ENCODE data around the gene TUT1. TPM values are rescaled to one million over a fixed set of nuclear protein-coding genes. Genes with fewer than 3 reads are reported as not detected.
"Not testable (repeated sequence)": the region's sequence is repeated elsewhere in the genome, so short reads cannot be mapped to it uniquely, and the experiment has no call there.

TUT1 gene
- total RNA-seq, 4 donors from 2014 or later, result 13.7 to 20.0 (median 16.1) TPM

DNA sequence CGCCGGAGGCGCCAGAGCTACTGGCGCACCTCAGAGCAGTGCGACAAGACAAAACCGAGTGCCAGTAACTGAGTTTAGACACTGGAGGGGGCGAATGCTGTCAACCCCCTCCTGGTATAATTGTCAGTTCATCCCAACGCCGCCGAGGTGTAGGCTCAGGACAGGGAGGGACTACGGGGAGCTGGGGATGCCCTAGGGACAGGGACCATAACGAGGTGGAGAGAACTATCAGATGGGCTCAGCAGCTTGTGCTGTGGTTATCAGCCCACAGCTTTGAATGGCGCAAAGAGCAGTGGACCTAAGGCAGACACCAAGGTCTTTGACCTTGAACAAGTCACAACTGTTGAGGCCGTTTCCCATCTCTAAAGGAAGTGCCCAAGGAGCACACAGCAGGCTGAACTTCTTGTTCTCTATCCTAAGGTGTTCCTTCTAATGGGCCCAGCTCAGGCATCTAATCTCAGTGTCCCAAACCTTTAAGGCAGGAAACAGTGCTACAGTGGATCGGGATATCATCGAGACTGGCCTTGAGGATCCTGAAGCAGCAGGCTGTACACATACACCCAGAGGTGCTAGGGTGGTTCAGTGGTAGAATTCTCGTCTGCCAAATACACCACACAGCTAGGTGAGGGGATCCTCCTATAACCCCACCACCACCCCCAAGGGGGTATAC lies 958 bp upstream of the TUT1 start:
- H3K27ac ChIP-seq, result peak overlapping the region; percentile 79 to 91 (median 84)
- intact Hi-C loops (cut with DNase I), result no loop called here
- WGBS, 2 donors, result 19 to 32% methylated on average over 10 to 16 of the region's 17 CpGs
- no peaks in the 10 kb centered on the region for H3K9me3 ChIP-seq
- DNase-seq, result no peak
- TF ChIP-seq, protein P1, sequence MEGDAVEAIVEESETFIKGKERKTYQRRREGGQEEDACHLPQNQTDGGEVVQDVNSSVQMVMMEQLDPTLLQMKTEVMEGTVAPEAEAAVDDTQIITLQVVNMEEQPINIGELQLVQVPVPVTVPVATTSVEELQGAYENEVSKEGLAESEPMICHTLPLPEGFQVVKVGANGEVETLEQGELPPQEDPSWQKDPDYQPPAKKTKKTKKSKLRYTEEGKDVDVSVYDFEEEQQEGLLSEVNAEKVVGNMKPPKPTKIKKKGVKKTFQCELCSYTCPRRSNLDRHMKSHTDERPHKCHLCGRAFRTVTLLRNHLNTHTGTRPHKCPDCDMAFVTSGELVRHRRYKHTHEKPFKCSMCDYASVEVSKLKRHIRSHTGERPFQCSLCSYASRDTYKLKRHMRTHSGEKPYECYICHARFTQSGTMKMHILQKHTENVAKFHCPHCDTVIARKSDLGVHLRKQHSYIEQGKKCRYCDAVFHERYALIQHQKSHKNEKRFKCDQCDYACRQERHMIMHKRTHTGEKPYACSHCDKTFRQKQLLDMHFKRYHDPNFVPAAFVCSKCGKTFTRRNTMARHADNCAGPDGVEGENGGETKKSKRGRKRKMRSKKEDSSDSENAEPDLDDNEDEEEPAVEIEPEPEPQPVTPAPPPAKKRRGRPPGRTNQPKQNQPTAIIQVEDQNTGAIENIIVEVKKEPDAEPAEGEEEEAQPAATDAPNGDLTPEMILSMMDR (IDR thresholded peaks at IDR 0.05), result no peak
- no peaks in the 10 kb centered on the region for H3K27me3 ChIP-seq
- H3K36me3 ChIP-seq, result peaks cover 35 to 40% of the 10 kb centered on the region in 2 donors
- peaks cover 15 to 34% of the 10 kb centered on the region in 2 donors for H3K4me1 ChIP-seq
- peak overlapping the region in 2 of 3 donors; percentile 20 to 24 for H3K4me3 ChIP-seq (replicated peaks in 1 of 3)

GRCh38 chr11:62588966-62589637 lies 2.2 kb downstream of the TUT1 start:
- DNase-seq, result peak; percentile 53 to 59
- H3K9me3 ChIP-seq, result no peaks in the 10 kb centered on the region
- WGBS, 2 donors, result 47% methylated on average over 18 of the region's 18 CpGs
- peaks cover 16 to 19% of the 10 kb centered on the region in 2 donors for H3K36me3 ChIP-seq
- TF ChIP-seq POLR2A (IDR thresholded peaks at IDR 0.05), result no peak
- TF ChIP-seq, protein P1 (IDR thresholded peaks at IDR 0.05), result peak in 3 of 6 experiments; percentile 8 to 39 (median 36)
- no peaks in the 10 kb centered on the region for H3K27me3 ChIP-seq
- H3K4me1 ChIP-seq, result peaks cover 15 to 34% of the 10 kb centered on the region in 2 donors
- peak overlapping the region; percentile 35 to 64 (median 63) for H3K27ac ChIP-seq
- intact Hi-C loops (cut with DNase I), result no loop called here
- H3K4me3 ChIP-seq (replicated peaks in 1 of 3), result no peak overlapping the region

GRCh38 chr11:62585356-62585755 lies 6.0 kb downstream of the TUT1 start:
- Histone ChIP-seq H3K4me1 (peaks cover 7 to 20% of the 10 kb centered on the region in 2 donors), H3K36me3 (peaks cover 20 to 27% of the 10 kb centered on the region in 2 donors)
- 93 to 98% methylated on average over 7 of the region's 7 CpGs for WGBS, 2 donors
- H3K27ac ChIP-seq; H3K4me3 ChIP-seq (replicated peaks in 1 of 3); H3K27me3 ChIP-seq; DNase-seq; intact Hi-C loops (cut with DNase I); H3K9me3 ChIP-seq: not testable (repeated sequence)

DNA sequence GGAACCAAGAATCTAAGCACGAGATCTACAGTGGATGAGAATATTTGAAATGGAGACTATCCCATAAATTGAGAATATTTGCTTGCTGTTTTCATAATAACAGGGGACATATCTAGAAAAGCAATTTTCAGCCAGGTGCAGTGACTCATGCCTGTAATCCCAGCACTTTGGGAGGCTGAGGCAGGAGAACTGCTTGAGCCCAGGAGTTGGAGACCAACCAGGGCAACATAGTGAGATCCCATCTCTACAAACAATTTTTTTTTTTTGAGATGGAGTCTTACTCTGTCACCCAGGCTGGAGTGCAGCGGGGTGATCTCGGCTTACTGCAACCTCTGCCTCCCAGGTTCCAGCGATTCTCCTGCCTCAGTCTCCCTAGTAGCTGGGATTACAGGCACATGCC lies 9.6 kb downstream of the TUT1 start:
- peaks cover 28 to 36% of the 10 kb centered on the region in 2 donors for H3K36me3 ChIP-seq
- H3K4me3 ChIP-seq (replicated peaks in 1 of 3); H3K27ac ChIP-seq; H3K4me1 ChIP-seq; H3K9me3 ChIP-seq; H3K27me3 ChIP-seq; intact Hi-C loops (cut with DNase I); DNase-seq: not testable (repeated sequence)
- WGBS, 2 donors, result 93 to 96% methylated on average over 4 of the region's 4 CpGs

DNA sequence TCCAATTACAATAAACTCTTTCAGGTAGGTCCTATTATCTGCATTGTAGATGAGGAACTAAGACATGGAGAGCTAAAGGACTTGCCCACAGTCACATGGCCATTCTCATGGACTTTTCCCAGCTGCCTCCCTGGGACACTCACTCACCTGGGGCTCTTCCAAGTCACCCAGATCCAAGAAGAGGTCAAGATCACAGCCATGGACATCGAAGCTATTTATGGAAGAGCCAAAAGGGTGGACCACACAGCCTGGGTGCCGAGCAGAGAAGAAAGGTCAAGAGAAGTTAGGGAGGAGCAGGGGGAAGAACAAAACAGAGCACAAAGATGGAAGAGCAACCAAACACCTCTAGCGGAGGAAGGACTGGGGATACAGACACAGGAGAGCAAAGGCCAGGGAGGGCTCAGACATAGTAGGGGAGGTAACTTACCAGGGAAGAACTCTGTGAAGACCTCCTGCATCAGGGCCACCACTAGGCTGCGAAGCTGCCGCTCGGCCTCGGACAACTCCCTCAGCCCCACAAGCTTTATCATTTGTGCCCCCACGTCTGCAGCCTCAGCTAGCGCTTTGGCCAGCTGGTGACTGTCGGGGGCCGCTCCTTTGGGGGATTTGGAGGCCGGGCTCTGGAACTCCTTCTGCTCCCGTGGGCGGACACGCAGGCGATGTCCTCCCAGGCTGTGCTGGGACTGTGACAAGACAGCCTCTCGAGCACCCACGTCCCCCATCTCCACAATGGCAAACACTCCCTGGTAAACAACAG lies 10.2 kb downstream of the TUT1 start:
- no peak for DNase-seq
- no peak overlapping the region for H3K4me3 ChIP-seq (replicated peaks in 1 of 3)
- no peak overlapping the region for H3K27ac ChIP-seq
- peaks cover 27 to 37% of the 10 kb centered on the region in 2 donors for H3K36me3 ChIP-seq
- H3K9me3 ChIP-seq, result no peaks in the 10 kb centered on the region
- no peak for TF ChIP-seq POLR2A (IDR thresholded peaks at IDR 0.05)
- TF ChIP-seq, protein P1 (IDR thresholded peaks at IDR 0.05), result no peak
- intact Hi-C loops (cut with DNase I), result no loop called here
- no peaks in the 10 kb centered on the region for H3K27me3 ChIP-seq
- WGBS, 2 donors, result 94% methylated on average over 16 to 18 of the region's 18 CpGs
- H3K4me1 ChIP-seq, result peaks cover 0 to 4% of the 10 kb centered on the region in 2 donors

Measured in thyroid gland (tissue), 4 donors.